Naive thymus-derived CD4-positive, alpha-beta T cell (primary cell): ENCODE results near the gene IFI6. TPM values are rescaled to one million over a fixed set of nuclear protein-coding genes. Genes with fewer than 3 reads are reported as not detected.
A peak's percentile ranks its signal among the peaks of the same experiment; 100 is the strongest.
"Not testable (repeated sequence)": the region's sequence is repeated elsewhere in the genome, so short reads cannot be mapped to it uniquely, and the experiment has no call there.

Source experiments
- ATAC-seq: fragments of 150-1000 bp; cut with Tn5 transposase; 2 replicates; pipeline ENCODE4 v1.10.0; 2021; ENCODE audit warnings: mild to moderate bottlenecking, moderate library complexity
- CTCF ChIA-PET: fragments of 350-600 bp; sonication (Branson Sonifier 250); formaldehyde crosslinking; loops from one replicate; lab custom pipeline; 2021; ENCODE audit warnings: antibody characterized with exemption; lab: Charles Lee
- POLR2A ChIA-PET: fragments of 350-600 bp; sonication (Branson Sonifier 250); formaldehyde crosslinking; loops from one replicate; lab custom pipeline; 2021; ENCODE audit warnings: antibody characterized with exemption, inconsistent platforms; lab: Charles Lee
- DNase-seq, 9 donors: peaks; one replicate each; pipeline versions ENCODE4 v3.0.0 to v3.0.0-alpha.2; 2020 to 2022; ENCODE audit warnings: mixed read lengths in 1 of 9
- H3K27ac ChIP-seq: one replicate; pipeline ENCODE4 v1.7.0; 2013; ENCODE audit warnings: mild to moderate bottlenecking, low read depth, low read length, moderate library complexity
- H3K27me3 ChIP-seq, 2 donors: one replicate each; pipeline ENCODE4 v1.7.0; 2013; ENCODE audit warnings: low read length in 2 of 2, mild to moderate bottlenecking in 2 of 2, moderate library complexity in 2 of 2; ENCODE audit not compliant: control insufficient read depth in 2 of 2, insufficient read depth in 2 of 2
- H3K36me3 ChIP-seq, 3 experiments: 1 replicate in 2 of 3; 2 replicates in 1 of 3; pipeline ENCODE4 v1.7.0; 2013; ENCODE audit warnings: low read length in 3 of 3, mild to moderate bottlenecking in 3 of 3, moderate library complexity in 1 of 3; ENCODE audit not compliant: insufficient read depth in 3 of 3, control insufficient read depth in 2 of 3
- H3K4me1 ChIP-seq, 2 donors: one replicate each; pipeline ENCODE4 v1.7.0; 2013; ENCODE audit warnings: low read length in 2 of 2, mild to moderate bottlenecking in 2 of 2, moderate library complexity in 1 of 2; ENCODE audit not compliant: control insufficient read depth in 2 of 2, insufficient read depth in 2 of 2
- H3K4me3 ChIP-seq: 2 replicates; pipeline ENCODE4 v1.7.0; 2013; ENCODE audit warnings: mild to moderate bottlenecking, low read length
- H3K9me3 ChIP-seq, 3 experiments: 1 replicate in 2 of 3; 2 replicates in 1 of 3; pipeline ENCODE4 v1.7.0; 2013; ENCODE audit warnings: low read length in 3 of 3; ENCODE audit not compliant: control insufficient read depth in 2 of 3
- H3K27ac Mint-ChIP-seq, 9 donors: one replicate each; pipeline ENCODE4 v1.8.0; 2020 to 2022; ENCODE audit warnings: mixed read lengths in 9 of 9, mild to moderate bottlenecking in 8 of 9, moderate library complexity in 5 of 9, inconsistent platforms in 2 of 9
- H3K27me3 Mint-ChIP-seq, 5 donors: one replicate each; pipeline ENCODE4 v1.8.0; 2021 to 2022; ENCODE audit warnings: mixed read lengths in 5 of 5, mild to moderate bottlenecking in 1 of 5
- H3K36me3 Mint-ChIP-seq, 5 donors: one replicate each; pipeline ENCODE4 v1.8.0; 2020 to 2022; ENCODE audit warnings: mixed read lengths in 5 of 5, mild to moderate bottlenecking in 3 of 5, inconsistent platforms in 1 of 5
- H3K4me1 Mint-ChIP-seq, 7 donors: one replicate each; pipeline ENCODE4 v1.8.0; 2020 to 2022; ENCODE audit warnings: mixed read lengths in 7 of 7, mild to moderate bottlenecking in 3 of 7, inconsistent platforms in 1 of 7
- H3K4me3 Mint-ChIP-seq, 10 donors: one replicate each; pipeline ENCODE4 v1.8.0; 2020 to 2022; ENCODE audit warnings: mild to moderate bottlenecking in 10 of 10, mixed read lengths in 10 of 10, moderate library complexity in 6 of 10, inconsistent platforms in 2 of 10
- H3K9me3 Mint-ChIP-seq, 11 donors: one replicate each; pipeline ENCODE4 v1.8.0; 2020 to 2022; ENCODE audit warnings: mixed read lengths in 11 of 11, mild to moderate bottlenecking in 4 of 11, inconsistent platforms in 1 of 11, moderate library complexity in 1 of 11
- intact Hi-C, 2 donors: fragments of 100-400 bp; cut with micrococcal nuclease; formaldehyde crosslinking; loops; one replicate each; pipeline ENCODE4 v1.15.1; 2023
- polyA plus RNA-seq, 2 donors: library from polyadenylated mRNA; unstranded; fragments of 300-500 nt; fragmentation: Illumina TruSeq; gene quantifications; one replicate each; pipeline ENCODE4 v1.2.3, GENCODE V29; 2021
- total RNA-seq, 6 experiments: library from RNA in 5 of 6; stranded (reverse) in 5 of 6; gene quantifications; 1 replicate in 5 of 6; 2 replicates in 1 of 6; pipeline ENCODE4 v1.2.3 and lab custom pipeline; 2021 to 2026

IFI6 gene
- total and polyA plus RNA-seq, 7 experiments from 2014 or later: 24.7 to 266 (median 35.9) TPM

DNA sequence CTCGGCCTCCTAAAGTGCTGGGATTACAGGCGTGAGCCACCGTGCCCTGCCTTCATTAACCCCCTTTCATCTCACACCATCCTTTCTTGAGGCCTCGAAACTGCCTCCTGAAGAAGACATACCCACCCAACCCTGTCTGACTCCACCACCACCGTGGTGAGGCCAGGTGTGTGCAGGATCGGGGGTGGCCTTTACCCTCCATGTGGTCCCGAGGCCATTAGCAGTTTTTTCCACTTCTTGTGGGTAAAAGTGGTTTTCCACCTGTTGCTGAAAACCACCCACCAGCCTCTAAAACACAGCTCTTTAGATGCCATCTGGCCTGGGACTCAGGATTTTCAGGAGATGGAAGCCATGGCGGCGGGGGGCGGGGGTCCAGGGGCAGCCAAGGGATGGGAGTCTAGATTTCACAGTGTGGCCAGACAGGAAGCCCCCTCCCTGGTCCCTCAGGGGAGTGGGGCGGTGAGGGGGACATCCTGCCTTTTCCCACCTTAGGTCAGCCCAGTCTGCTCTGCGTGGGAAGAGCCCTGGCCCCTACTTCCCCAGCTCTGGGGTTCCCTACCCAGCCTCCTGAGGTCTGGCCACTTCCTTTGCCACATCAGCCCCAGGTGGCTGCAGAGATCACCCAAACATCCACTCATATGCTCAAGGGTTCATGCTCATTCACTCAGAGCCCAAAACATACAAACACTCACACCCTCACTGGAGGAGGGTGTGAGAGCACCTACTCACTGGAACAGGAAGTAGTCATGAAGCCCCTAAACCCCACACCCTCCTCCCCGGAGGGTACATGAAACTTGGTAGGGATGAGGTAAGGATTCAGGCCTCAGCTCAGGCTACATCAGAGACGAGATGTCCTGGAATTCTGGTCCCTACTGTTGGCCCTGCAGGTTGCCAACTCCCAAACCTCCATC is 39.4 kb downstream of the IFI6 start:
- H3K9me3 ChIP-seq: no peaks in the 10 kb centered on the region
- peak overlapping the region; percentile 50 for H3K4me3 ChIP-seq
- Mint-ChIP-seq H3K27ac (peak overlapping the region; percentile 30 to 83 (median 78)), H3K9me3 (no peaks in the 10 kb centered on the region), H3K36me3 (no peaks in the 10 kb centered on the region), H3K4me3 (peak overlapping the region; percentile 50 to 82 (median 77)), H3K4me1 (peaks cover 46 to 79% (median 71%) of the 10 kb centered on the region in 7 donors), H3K27me3 (no peaks in the 10 kb centered on the region)
- no peaks in the 10 kb centered on the region for H3K27me3 ChIP-seq
- POLR2A ChIA-PET: interaction anchor here (0.6 to 2.1 kb wide), 5 partner anchors 10 to 33 kb away, joined by 3 to 5 read pairs (median 3); no protein-coding TSS in a partner anchor
- ATAC-seq (peak; percentile 20), DNase-seq (peak in 2 of 9 donors; percentile 42 to 73)
- intact Hi-C loops: loop anchor here (1.0 kb wide), 1 partner anchor 14 kb away; no protein-coding TSS in a partner anchor
- CTCF ChIA-PET: no interaction called here
- peaks cover 48 to 61% of the 10 kb centered on the region in 2 donors for H3K4me1 ChIP-seq
- no peaks in the 10 kb centered on the region for H3K36me3 ChIP-seq
- H3K27ac ChIP-seq: peak overlapping the region; percentile 51

DNA sequence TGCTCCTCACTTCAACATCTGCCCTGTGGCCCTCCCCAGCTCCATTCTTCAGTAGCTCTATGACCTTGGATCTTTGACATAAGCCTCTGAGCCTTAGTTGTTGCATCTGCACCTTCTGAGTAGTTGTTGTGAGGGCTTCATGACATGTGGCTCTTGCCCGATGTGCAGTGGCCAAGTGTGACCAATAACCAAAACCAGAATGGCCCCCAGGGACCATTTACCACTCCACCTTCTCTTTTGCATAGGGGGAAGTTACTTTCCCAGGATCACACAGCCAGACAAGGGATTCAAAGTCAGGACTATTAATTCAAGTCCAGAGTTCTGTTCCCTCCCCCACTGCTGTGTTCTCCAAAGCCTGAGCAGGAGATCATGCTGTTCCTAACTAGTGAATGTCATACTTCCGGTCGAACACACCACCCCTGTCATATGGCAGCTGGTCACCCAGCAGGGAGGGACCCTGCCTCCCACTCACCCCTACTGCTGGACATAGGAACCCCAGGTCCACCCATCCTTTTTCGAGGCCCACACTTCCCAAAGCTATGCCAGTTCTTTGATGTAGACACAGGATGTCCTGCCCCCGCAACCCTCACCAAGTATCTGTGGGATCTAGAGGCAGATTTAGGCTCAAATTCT is 41.0 kb downstream of the IFI6 start:
- intact Hi-C loops: no loop called here
- Mint-ChIP-seq H3K4me3 (peak overlapping the region in 9 of 10 donors; percentile 14 to 82 (median 65)), H3K9me3 (no peaks in the 10 kb centered on the region), H3K4me1 (peaks cover 51 to 76% (median 70%) of the 10 kb centered on the region in 7 donors), H3K27me3 (no peaks in the 10 kb centered on the region), H3K27ac (peak overlapping the region in 7 of 9 donors; percentile 40 to 79 (median 65)), H3K36me3 (no peaks in the 10 kb centered on the region)
- no peak overlapping the region for H3K4me3 ChIP-seq
- H3K27me3 ChIP-seq: no peaks in the 10 kb centered on the region
- DNase-seq (no peak), ATAC-seq (peak; percentile 38)
- CTCF ChIA-PET: interaction anchor here (1.2 to 1.4 kb wide), 2 partner anchors 24 to 32 kb away, joined by 3 to 4 read pairs; no protein-coding TSS in a partner anchor
- no peaks in the 10 kb centered on the region for H3K9me3 ChIP-seq
- no peak overlapping the region for H3K27ac ChIP-seq
- POLR2A ChIA-PET: interaction anchor here (0.6 to 1.9 kb wide), 7 partner anchors 10 to 32 kb away, joined by 3 to 11 read pairs (median 4); no protein-coding TSS in a partner anchor
- H3K4me1 ChIP-seq: peaks cover 53 to 61% of the 10 kb centered on the region in 2 donors
- no peaks in the 10 kb centered on the region for H3K36me3 ChIP-seq

DNA sequence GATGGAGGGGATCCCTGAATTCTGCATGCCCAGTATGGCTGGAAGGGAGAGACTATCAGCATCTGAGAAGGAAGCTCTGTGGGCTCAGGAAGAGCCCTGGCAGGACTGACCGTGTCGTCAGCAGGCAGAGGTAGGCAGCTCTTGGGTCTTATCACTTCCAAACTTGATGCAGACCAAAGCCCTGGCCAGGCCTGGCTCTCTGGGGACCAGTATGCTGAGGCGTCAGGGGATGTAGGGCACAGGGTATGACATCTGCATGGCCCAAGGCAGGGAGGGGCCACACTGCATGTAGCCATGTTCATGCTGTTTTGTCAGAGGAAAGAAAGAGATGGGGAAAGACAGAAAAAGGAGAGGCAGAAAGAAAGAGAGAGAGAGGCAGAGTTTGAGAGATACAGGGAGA is 43.3 kb downstream of the IFI6 start:
- H3K4me3 ChIP-seq: no peak overlapping the region
- H3K4me1 ChIP-seq: peaks cover 59 to 66% of the 10 kb centered on the region in 2 donors
- no peaks in the 10 kb centered on the region for H3K27me3 Mint-ChIP-seq
- CTCF ChIA-PET: interaction anchor here (1.1 to 1.9 kb wide), 4 partner anchors 22 to 72 kb away, joined by 3 to 7 read pairs (median 4); partner anchors contain the start of gene IFI6
- H3K27ac ChIP-seq: no peak overlapping the region
- H3K36me3 Mint-ChIP-seq: no peaks in the 10 kb centered on the region
- H3K4me1 Mint-ChIP-seq: peaks cover 50 to 66% (median 59%) of the 10 kb centered on the region in 7 donors
- POLR2A ChIA-PET: interaction anchor here (0.6 to 2.5 kb wide), 6 partner anchors 10 to 20 kb away, joined by 3 to 11 read pairs (median 4); no protein-coding TSS in a partner anchor
- H3K9me3 Mint-ChIP-seq: no peaks in the 10 kb centered on the region
- peak overlapping the region in 1 of 10 donors; percentile 24 for H3K4me3 Mint-ChIP-seq
- H3K27me3 ChIP-seq: no peaks in the 10 kb centered on the region
- H3K36me3 ChIP-seq: no peaks in the 10 kb centered on the region
- DNase-seq: no peak
- intact Hi-C loops: no loop called here
- no peak for ATAC-seq
- peak overlapping the region in 8 of 9 donors; percentile 3 to 85 (median 52) for H3K27ac Mint-ChIP-seq
- H3K9me3 ChIP-seq: no peaks in the 10 kb centered on the region

DNA sequence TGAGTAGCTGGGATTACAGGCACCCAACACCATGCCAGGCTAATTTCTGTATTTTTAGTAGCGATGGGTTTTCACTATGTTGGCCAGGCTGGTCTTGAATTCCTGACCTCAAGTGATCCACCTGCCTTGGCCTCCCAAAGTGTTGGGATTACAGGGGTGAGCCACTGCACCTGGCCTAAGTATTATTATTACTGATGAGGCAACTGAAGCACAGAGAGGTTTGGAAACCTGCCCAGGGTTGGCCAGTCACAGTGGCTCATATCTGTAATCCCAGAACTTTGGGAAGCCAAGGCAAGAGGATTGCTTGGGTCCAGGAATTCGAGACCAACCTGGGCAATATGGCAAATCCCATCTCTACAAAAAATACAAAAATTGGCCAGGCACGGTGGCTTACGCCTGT is 44.3 kb downstream of the IFI6 start:
- H3K9me3 Mint-ChIP-seq, DNase-seq, H3K9me3 ChIP-seq, H3K27me3 Mint-ChIP-seq, H3K4me3 ChIP-seq, H3K27me3 ChIP-seq, H3K27ac Mint-ChIP-seq, intact Hi-C loops, ATAC-seq, H3K36me3 Mint-ChIP-seq, H3K36me3 ChIP-seq, H3K27ac ChIP-seq, H3K4me3 Mint-ChIP-seq: not testable (repeated sequence)
- CTCF ChIA-PET: interaction anchor here (0.6 to 1.9 kb wide), 3 partner anchors 16 to 71 kb away, joined by 3 to 5 read pairs (median 3); no protein-coding TSS in a partner anchor
- POLR2A ChIA-PET: interaction anchor here (0.6 to 2.5 kb wide), 4 partner anchors 9 to 35 kb away, joined by 3 to 8 read pairs (median 4); no protein-coding TSS in a partner anchor
- peaks cover 57 to 66% of the 10 kb centered on the region in 2 donors for H3K4me1 ChIP-seq
- peaks cover 44 to 56% (median 49%) of the 10 kb centered on the region in 7 donors for H3K4me1 Mint-ChIP-seq

DNA sequence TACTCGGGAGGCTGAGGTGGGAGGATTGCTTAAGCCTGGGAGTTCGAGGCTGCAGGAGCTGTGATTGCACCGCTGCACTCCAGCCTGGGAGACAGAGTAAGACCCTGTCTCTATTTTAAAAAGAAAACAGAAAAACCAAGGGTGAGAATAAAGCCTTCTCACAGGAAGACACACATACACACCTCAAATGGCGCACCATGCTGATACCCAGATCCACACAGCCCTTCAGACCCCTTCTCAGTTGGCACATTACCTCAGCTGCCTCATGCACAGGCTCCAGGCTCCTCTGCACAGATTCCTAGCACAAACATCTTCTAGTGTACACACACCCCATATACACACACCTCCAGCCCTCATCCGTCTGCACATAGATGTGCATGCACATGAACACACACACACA is 44.9 kb downstream of the IFI6 start:
- no peaks in the 10 kb centered on the region for H3K9me3 Mint-ChIP-seq
- ATAC-seq (no peak), DNase-seq (no peak)
- H3K36me3 Mint-ChIP-seq: no peaks in the 10 kb centered on the region
- ChIA-PET POLR2A (interaction anchor here (1.2 kb wide), 1 partner anchor 36 kb away, joined by 3 read pairs; no protein-coding TSS in a partner anchor), CTCF (no interaction called here)
- no peaks in the 10 kb centered on the region for H3K27me3 Mint-ChIP-seq
- no peaks in the 10 kb centered on the region for H3K9me3 ChIP-seq
- H3K4me3 Mint-ChIP-seq: peak overlapping the region in 2 of 10 donors; percentile 30 to 47
- H3K27ac ChIP-seq: no peak overlapping the region
- H3K27me3 ChIP-seq: no peaks in the 10 kb centered on the region
- peaks cover 40 to 53% (median 46%) of the 10 kb centered on the region in 7 donors for H3K4me1 Mint-ChIP-seq
- no peak overlapping the region for H3K4me3 ChIP-seq
- peaks cover 51 to 61% of the 10 kb centered on the region in 2 donors for H3K4me1 ChIP-seq
- no peaks in the 10 kb centered on the region for H3K36me3 ChIP-seq
- intact Hi-C loops: no loop called here
- H3K27ac Mint-ChIP-seq: peak overlapping the region in 2 of 9 donors; percentile 15 to 44
